HepG2 (cell line): Measurements from ENCODE around the gene NCOA5. TPM values are rescaled to one million over a fixed set of nuclear protein-coding genes. Genes with fewer than 3 reads are reported as not detected.

Experiments
- AGO2 ChIP-seq: fragments of 200-400 bp; formaldehyde crosslinking; optimal IDR thresholded peaks from 2 replicates; pipeline ENCODE3; 2017; ENCODE audit warnings: mild to moderate bottlenecking, low read depth, low read length, moderate library complexity
- MTF2 ChIP-seq: sonication (generic); formaldehyde crosslinking; IDR thresholded peaks from 2 replicates; pipeline ENCODE4 v1.5.0; 2020; ENCODE audit warnings: missing genetic modification reagents, borderline replicate concordance
- ZNF879 ChIP-seq: sonication (generic); formaldehyde crosslinking; IDR thresholded peaks from 2 replicates; pipeline ENCODE4 v1.8.1; 2023; ENCODE audit warnings: missing genetic modification reagents
- polyA plus RNA-seq, 8 experiments: library from polyadenylated mRNA; depleted of rRNA in 3 of 8; stranded (reverse) in 7 of 8; unstranded in 1 of 8; fragments of >200 nt; fragmentation: Illumina TruSeq in 4 of 8; extraction: Trizol in 4 of 8; gene quantifications; 2 replicates each; pipeline versions ENCODE4 v1.2.1 to v1.2.3, GENCODE V29; 2011 to 2016; ENCODE audit warnings: low read depth in 4 of 8, missing spikeins in 1 of 8, mixed read lengths in 1 of 8; ENCODE audit not compliant: insufficient read depth in 1 of 8
- total RNA-seq, 5 experiments: library from RNA; depleted of rRNA; stranded (reverse); fragments of >200 nt; fragmentation: Illumina TruSeq; extraction: Trizol; gene quantifications; 2 replicates each; pipeline ENCODE4 v1.2.3, GENCODE V29; 2016; ENCODE audit warnings: low read depth in 1 of 5
- TF ChIP-seq, protein P1 (sequence below): sonication (generic); formaldehyde crosslinking; IDR thresholded peaks from 2 replicates; pipeline ENCODE4 v1.4.0; 2020; ENCODE audit warnings: missing genetic modification reagents
- TF ChIP-seq, protein P2 (sequence below): IDR thresholded peaks from 2 replicates; pipeline ENCODE4 v1.6.1; 2016; ENCODE audit warnings: mild to moderate bottlenecking, missing biosample characterization, missing genetic modification reagents
- TF ChIP-seq, protein P3 (sequence below): sonication (generic); formaldehyde crosslinking; IDR thresholded peaks from 2 replicates; pipeline ENCODE4 v1.8.0; 2022; ENCODE audit warnings: missing genetic modification reagents, mild to moderate bottlenecking, moderate library complexity, borderline replicate concordance
- TF ChIP-seq, protein P4 (sequence below): conservative IDR thresholded peaks from 2 replicates; pipeline ENCODE4 v1.6.1; 2018; ENCODE audit warnings: missing genetic modification reagents
- TF ChIP-seq, protein P5 (sequence below): sonication (generic); formaldehyde crosslinking; IDR thresholded peaks from 2 replicates; pipeline ENCODE4 v1.4.0; 2020; ENCODE audit warnings: mild to moderate bottlenecking, missing genetic modification reagents
- TF ChIP-seq, protein P6 (sequence below): sonication (generic); formaldehyde crosslinking; IDR thresholded peaks from 2 replicates; pipeline ENCODE4 v1.5.1; 2020; ENCODE audit warnings: mild to moderate bottlenecking, missing genetic modification reagents, moderate library complexity

Gene NCOA5
- total and polyA plus RNA-seq, 2 of the 13 experiments (the other 11 are each of a cell fraction or from before 2014, with no cell fraction given): 16.5 to 28.4 TPM

DNA sequence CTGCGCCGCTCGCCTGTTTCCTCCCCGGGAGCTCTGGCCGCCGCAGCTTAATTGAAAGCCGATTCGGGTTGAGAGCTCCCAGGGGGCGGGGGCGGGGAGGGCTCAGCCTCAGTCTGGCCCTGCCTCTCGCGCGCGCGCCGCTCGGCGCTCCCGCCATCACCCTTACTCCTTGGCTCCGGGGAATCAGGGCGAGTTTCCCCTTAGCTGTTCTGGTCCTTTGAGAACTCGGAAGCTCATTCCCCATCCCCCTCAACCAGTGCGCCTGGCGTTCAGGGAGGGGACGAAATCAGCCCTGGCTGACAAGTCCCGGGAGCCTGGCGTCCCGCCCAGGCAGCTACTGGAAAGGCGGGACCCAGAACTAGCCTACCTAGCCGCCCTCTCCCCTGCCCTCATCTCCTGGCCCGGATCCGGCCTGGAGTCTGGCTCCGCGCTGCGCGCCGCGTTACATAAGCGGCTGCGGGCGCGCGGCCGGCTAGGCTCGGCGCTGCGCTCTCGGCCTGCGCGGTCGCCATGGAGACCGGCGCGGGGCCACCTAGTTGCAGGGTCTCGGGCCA, 58.0 kb downstream of the NCOA5 start (continued):
- TF ChIP-seq, protein P1, sequence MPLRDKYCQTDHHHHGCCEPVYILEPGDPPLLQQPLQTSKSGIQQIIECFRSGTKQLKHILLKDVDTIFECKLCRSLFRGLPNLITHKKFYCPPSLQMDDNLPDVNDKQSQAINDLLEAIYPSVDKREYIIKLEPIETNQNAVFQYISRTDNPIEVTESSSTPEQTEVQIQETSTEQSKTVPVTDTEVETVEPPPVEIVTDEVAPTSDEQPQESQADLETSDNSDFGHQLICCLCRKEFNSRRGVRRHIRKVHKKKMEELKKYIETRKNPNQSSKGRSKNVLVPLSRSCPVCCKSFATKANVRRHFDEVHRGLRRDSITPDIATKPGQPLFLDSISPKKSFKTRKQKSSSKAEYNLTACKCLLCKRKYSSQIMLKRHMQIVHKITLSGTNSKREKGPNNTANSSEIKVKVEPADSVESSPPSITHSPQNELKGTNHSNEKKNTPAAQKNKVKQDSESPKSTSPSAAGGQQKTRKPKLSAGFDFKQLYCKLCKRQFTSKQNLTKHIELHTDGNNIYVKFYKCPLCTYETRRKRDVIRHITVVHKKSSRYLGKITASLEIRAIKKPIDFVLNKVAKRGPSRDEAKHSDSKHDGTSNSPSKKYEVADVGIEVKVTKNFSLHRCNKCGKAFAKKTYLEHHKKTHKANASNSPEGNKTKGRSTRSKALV: peak; percentile 87
- TF ChIP-seq, protein P2, sequence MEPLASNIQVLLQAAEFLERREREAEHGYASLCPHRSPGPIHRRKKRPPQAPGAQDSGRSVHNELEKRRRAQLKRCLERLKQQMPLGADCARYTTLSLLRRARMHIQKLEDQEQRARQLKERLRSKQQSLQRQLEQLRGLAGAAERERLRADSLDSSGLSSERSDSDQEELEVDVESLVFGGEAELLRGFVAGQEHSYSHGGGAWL (CRISPR knock-in tag): peak; percentile 48; the same call in 1 of the 2 replicates
- peak; percentile 39; the same call in 1 of the 2 replicates for TF ChIP-seq MTF2
- peak; percentile 28 for TF ChIP-seq AGO2
- TF ChIP-seq, protein P3, sequence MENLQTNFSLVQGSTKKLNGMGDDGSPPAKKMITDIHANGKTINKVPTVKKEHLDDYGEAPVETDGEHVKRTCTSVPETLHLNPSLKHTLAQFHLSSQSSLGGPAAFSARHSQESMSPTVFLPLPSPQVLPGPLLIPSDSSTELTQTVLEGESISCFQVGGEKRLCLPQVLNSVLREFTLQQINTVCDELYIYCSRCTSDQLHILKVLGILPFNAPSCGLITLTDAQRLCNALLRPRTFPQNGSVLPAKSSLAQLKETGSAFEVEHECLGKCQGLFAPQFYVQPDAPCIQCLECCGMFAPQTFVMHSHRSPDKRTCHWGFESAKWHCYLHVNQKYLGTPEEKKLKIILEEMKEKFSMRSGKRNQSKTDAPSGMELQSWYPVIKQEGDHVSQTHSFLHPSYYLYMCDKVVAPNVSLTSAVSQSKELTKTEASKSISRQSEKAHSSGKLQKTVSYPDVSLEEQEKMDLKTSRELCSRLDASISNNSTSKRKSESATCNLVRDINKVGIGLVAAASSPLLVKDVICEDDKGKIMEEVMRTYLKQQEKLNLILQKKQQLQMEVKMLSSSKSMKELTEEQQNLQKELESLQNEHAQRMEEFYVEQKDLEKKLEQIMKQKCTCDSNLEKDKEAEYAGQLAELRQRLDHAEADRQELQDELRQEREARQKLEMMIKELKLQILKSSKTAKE (CRISPR knock-in tag): 0 out of 2 replicates have a peak, but pooled peaks have one; percentile 26
- TF ChIP-seq, protein P4, sequence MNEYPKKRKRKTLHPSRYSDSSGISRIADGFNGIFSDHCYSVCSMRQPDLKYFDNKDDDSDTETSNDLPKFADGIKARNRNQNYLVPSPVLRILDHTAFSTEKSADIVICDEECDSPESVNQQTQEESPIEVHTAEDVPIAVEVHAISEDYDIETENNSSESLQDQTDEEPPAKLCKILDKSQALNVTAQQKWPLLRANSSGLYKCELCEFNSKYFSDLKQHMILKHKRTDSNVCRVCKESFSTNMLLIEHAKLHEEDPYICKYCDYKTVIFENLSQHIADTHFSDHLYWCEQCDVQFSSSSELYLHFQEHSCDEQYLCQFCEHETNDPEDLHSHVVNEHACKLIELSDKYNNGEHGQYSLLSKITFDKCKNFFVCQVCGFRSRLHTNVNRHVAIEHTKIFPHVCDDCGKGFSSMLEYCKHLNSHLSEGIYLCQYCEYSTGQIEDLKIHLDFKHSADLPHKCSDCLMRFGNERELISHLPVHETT: no peak
- TF ChIP-seq ZNF879 (CRISPR knock-in tag): no peak
- TF ChIP-seq, protein P5, sequence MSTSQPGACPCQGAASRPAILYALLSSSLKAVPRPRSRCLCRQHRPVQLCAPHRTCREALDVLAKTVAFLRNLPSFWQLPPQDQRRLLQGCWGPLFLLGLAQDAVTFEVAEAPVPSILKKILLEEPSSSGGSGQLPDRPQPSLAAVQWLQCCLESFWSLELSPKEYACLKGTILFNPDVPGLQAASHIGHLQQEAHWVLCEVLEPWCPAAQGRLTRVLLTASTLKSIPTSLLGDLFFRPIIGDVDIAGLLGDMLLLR (CRISPR knock-in tag): 0 out of 2 replicates have a peak, but pooled peaks have one; percentile 28
- TF ChIP-seq, protein P6, sequence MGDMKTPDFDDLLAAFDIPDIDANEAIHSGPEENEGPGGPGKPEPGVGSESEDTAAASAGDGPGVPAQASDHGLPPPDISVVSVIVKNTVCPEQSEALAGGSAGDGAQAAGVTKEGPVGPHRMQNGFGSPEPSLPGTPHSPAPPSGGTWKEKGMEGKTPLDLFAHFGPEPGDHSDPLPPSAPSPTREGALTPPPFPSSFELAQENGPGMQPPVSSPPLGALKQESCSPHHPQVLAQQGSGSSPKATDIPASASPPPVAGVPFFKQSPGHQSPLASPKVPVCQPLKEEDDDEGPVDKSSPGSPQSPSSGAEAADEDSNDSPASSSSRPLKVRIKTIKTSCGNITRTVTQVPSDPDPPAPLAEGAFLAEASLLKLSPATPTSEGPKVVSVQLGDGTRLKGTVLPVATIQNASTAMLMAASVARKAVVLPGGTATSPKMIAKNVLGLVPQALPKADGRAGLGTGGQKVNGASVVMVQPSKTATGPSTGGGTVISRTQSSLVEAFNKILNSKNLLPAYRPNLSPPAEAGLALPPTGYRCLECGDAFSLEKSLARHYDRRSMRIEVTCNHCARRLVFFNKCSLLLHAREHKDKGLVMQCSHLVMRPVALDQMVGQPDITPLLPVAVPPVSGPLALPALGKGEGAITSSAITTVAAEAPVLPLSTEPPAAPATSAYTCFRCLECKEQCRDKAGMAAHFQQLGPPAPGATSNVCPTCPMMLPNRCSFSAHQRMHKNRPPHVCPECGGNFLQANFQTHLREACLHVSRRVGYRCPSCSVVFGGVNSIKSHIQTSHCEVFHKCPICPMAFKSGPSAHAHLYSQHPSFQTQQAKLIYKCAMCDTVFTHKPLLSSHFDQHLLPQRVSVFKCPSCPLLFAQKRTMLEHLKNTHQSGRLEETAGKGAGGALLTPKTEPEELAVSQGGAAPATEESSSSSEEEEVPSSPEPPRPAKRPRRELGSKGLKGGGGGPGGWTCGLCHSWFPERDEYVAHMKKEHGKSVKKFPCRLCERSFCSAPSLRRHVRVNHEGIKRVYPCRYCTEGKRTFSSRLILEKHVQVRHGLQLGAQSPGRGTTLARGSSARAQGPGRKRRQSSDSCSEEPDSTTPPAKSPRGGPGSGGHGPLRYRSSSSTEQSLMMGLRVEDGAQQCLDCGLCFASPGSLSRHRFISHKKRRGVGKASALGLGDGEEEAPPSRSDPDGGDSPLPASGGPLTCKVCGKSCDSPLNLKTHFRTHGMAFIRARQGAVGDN: peak; percentile 24; the same call in 1 of the 2 replicates
